Measurements from ENCODE around the gene FAM53A. TPM values are rescaled to one million over a fixed set of nuclear protein-coding genes. Genes with fewer than 3 reads are reported as not detected.
"Not testable (repeated sequence)": the region's sequence is repeated elsewhere in the genome, so short reads cannot be mapped to it uniquely, and the experiment has no call there.

FAM53A gene
- total and polyA plus RNA-seq, 8 donors: 1.5 to 4.3 (median 2.3) TPM

GRCh38 chr4:1675136-1675801 is 8.8 kb downstream of the FAM53A start:
- Histone ChIP-seq H3K27me3 (no peaks in the 10 kb centered on the region), H3K4me3 (no peak overlapping the region), H3K4me1 (no peaks in the 10 kb centered on the region), H3K27ac (no peak overlapping the region), H3K36me3 (no peaks in the 10 kb centered on the region), H3K9me3 (no peaks in the 10 kb centered on the region)
- DNase-seq: peak in 1 of 4 donors; percentile 65
- ATAC-seq: no peak
- TF ChIP-seq, protein P1, sequence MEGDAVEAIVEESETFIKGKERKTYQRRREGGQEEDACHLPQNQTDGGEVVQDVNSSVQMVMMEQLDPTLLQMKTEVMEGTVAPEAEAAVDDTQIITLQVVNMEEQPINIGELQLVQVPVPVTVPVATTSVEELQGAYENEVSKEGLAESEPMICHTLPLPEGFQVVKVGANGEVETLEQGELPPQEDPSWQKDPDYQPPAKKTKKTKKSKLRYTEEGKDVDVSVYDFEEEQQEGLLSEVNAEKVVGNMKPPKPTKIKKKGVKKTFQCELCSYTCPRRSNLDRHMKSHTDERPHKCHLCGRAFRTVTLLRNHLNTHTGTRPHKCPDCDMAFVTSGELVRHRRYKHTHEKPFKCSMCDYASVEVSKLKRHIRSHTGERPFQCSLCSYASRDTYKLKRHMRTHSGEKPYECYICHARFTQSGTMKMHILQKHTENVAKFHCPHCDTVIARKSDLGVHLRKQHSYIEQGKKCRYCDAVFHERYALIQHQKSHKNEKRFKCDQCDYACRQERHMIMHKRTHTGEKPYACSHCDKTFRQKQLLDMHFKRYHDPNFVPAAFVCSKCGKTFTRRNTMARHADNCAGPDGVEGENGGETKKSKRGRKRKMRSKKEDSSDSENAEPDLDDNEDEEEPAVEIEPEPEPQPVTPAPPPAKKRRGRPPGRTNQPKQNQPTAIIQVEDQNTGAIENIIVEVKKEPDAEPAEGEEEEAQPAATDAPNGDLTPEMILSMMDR (IDR thresholded peaks at IDR 0.05): no peak
- intact Hi-C loops (cut with DNase I): no loop called here

- ATAC-seq (no peak), DNase-seq (peak in 1 of 4 donors; percentile 20)
- TF ChIP-seq, protein P1 (IDR thresholded peaks at IDR 0.05): no peak
- no peak overlapping the region for H3K4me3 ChIP-seq
- intact Hi-C loops (cut with DNase I): no loop called here
- H3K4me1 ChIP-seq: no peaks in the 10 kb centered on the region
- H3K36me3 ChIP-seq: no peaks in the 10 kb centered on the region
- no peak overlapping the region for H3K27ac ChIP-seq
- no peaks in the 10 kb centered on the region for H3K9me3 ChIP-seq
- H3K27me3 ChIP-seq: no peaks in the 10 kb centered on the region
Observed at GRCh38 chr4:1674682-1675081, 9.4 kb downstream of the FAM53A start.

DNA sequence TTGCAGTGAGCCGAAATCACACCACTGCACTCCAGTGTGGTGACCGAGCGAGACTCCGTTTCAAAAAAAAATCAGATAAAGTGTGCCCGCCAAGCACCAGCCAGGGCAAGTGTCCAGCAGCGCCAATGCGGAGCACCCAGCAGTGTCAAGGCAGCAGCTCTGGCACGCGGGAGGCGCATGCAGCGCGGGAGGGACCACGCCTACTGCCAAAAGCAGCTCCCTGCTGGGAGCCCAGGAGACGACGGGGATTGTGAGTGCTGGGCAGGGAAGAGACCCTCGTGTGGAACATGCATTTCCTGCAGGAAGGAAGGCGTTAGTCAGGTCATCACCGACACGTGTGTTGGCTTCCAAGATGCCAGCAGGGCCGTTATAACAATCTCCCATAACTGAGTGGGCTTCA is 10.4 kb downstream of the FAM53A start:
- TF ChIP-seq, protein P1 (IDR thresholded peaks at IDR 0.05): no peak
- H3K9me3 ChIP-seq: no peaks in the 10 kb centered on the region
- ATAC-seq (no peak), DNase-seq (no peak)
- no peaks in the 10 kb centered on the region for H3K36me3 ChIP-seq
- H3K4me1 ChIP-seq: no peaks in the 10 kb centered on the region
- intact Hi-C loops (cut with DNase I): no loop called here
- no peak overlapping the region for H3K27ac ChIP-seq
- H3K27me3 ChIP-seq: no peaks in the 10 kb centered on the region
- no peak overlapping the region for H3K4me3 ChIP-seq

GRCh38 chr4:1671011-1671410 is 13.1 kb downstream of the FAM53A start:
- H3K9me3 ChIP-seq; intact Hi-C loops (cut with DNase I); H3K4me1 ChIP-seq; ATAC-seq; H3K27me3 ChIP-seq; H3K36me3 ChIP-seq; H3K27ac ChIP-seq; DNase-seq; H3K4me3 ChIP-seq: not testable (repeated sequence)

DNA sequence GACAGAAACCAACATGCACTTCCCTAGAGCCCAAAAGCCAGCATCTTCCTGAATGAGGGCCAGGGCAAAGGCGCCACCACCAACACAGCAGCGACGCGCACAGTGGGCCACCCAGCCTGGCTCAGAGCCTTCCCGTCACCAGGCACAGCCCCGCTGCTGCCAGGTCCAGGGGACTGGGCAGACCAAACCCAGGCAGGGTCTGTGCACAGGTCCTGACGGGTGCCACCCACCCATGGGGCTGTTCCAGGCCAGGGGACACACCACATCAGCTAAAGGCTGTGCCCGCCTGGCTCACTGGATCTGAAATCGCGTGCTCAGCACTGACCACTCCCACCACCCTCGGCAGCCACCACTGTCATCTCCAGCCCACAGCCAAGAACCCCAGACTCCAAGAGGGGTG is 13.8 kb downstream of the FAM53A start:
- Histone ChIP-seq H3K4me1 (no peaks in the 10 kb centered on the region), H3K27ac (no peak overlapping the region), H3K36me3 (no peaks in the 10 kb centered on the region), H3K9me3 (no peaks in the 10 kb centered on the region), H3K27me3 (no peaks in the 10 kb centered on the region), H3K4me3 (no peak overlapping the region)
- no peak for ATAC-seq
- TF ChIP-seq, protein P1 (IDR thresholded peaks at IDR 0.05): no peak
- no peak for DNase-seq
- intact Hi-C loops (cut with DNase I): no loop called here

GRCh38 chr4:1669850-1670249 is 14.3 kb downstream of the FAM53A start:
- no peak for ATAC-seq
- DNase-seq: no peak
- Histone ChIP-seq H3K4me3 (no peak overlapping the region), H3K27ac (no peak overlapping the region), H3K36me3 (no peaks in the 10 kb centered on the region), H3K27me3 (no peaks in the 10 kb centered on the region), H3K4me1 (no peaks in the 10 kb centered on the region), H3K9me3 (no peaks in the 10 kb centered on the region)
- TF ChIP-seq, protein P1 (IDR thresholded peaks at IDR 0.05): no peak
- intact Hi-C loops (cut with DNase I): no loop called here

All from left lung (tissue), 10 donors.